Dendritic cell treated with granulocyte-macrophage colony-stimulating factor and Interleukin-4, amounts not matched to agents 40 ng/mL and 50 ng/mL, for 4 days (primary cell): ENCODE results near the gene CLEC4F.

Source experiments
- H3K27ac Mint-ChIP-seq: one replicate; pipeline ENCODE4 v1.8.0; 2022; ENCODE audit warnings: mild to moderate bottlenecking, mixed read lengths
- H3K27me3 Mint-ChIP-seq: one replicate; pipeline ENCODE4 v1.8.0; 2022; ENCODE audit warnings: mild to moderate bottlenecking, mixed read lengths
- H3K36me3 Mint-ChIP-seq: one replicate; pipeline ENCODE4 v1.8.0; 2022; ENCODE audit warnings: low read depth, mixed read lengths
- H3K4me1 Mint-ChIP-seq: one replicate; pipeline ENCODE4 v1.8.0; 2022; ENCODE audit warnings: low read depth, mixed read lengths
- H3K4me3 Mint-ChIP-seq: one replicate; pipeline ENCODE4 v1.8.0; 2022; ENCODE audit warnings: mild to moderate bottlenecking, moderate library complexity, mixed read lengths
- H3K9me3 Mint-ChIP-seq: one replicate; pipeline ENCODE4 v1.8.0; 2022; ENCODE audit warnings: mixed read lengths
- intact Hi-C: fragments of 100-400 bp; cut with micrococcal nuclease; formaldehyde crosslinking; loops from one replicate; pipeline ENCODE4 v1.15.0; 2022

CLEC4F gene

GRCh38 chr2:70820499-70820898 is at the start of gene CLEC4F:
Gene CLEC4F (minus strand): TSS chr2:70820599. CDS start chr2:70820523, 76 bp downstream.
- no peaks in the 10 kb centered on the region for H3K9me3 Mint-ChIP-seq
- no peaks in the 10 kb centered on the region for H3K36me3 Mint-ChIP-seq
- intact Hi-C loops: no loop called here
- peaks cover 17% of the 10 kb centered on the region for H3K27me3 Mint-ChIP-seq
- H3K4me3 Mint-ChIP-seq: no peak within 1 kb of the TSS
- H3K4me1 Mint-ChIP-seq: peaks cover 44% of the 10 kb centered on the region
- no peak within 1 kb of the TSS for H3K27ac Mint-ChIP-seq

GRCh38 chr2:70868970-70869369 is 48.6 kb upstream of the CLEC4F start:
- H3K36me3 Mint-ChIP-seq: no peaks in the 10 kb centered on the region
- no peaks in the 10 kb centered on the region for H3K9me3 Mint-ChIP-seq
- intact Hi-C loops: no loop called here
- peaks cover 7% of the 10 kb centered on the region for H3K4me1 Mint-ChIP-seq
- no peak overlapping the region for H3K4me3 Mint-ChIP-seq
- H3K27ac Mint-ChIP-seq: no peak overlapping the region
- H3K27me3 Mint-ChIP-seq: peaks cover 46% of the 10 kb centered on the region

- peak overlapping the region; percentile 44 for H3K4me3 Mint-ChIP-seq
- intact Hi-C loops: no loop called here
These were observed 41.6 kb upstream of the CLEC4F start for GRCh38 chr2:70861777-70862625.

GRCh38 chr2:70855667-70856066 is 35.3 kb upstream of the CLEC4F start:
- H3K36me3 Mint-ChIP-seq: no peaks in the 10 kb centered on the region
- no peaks in the 10 kb centered on the region for H3K9me3 Mint-ChIP-seq
- intact Hi-C loops: no loop called here
- H3K27me3 Mint-ChIP-seq: peaks cover 26% of the 10 kb centered on the region
- H3K27ac Mint-ChIP-seq: no peak overlapping the region
- no peak overlapping the region for H3K4me3 Mint-ChIP-seq
- peaks cover 48% of the 10 kb centered on the region for H3K4me1 Mint-ChIP-seq

More at GRCh38 chr2:70861777-70862625, 41.6 kb upstream of the CLEC4F start:
- H3K27me3 Mint-ChIP-seq: peaks cover 62% of the 10 kb centered on the region
- no peaks in the 10 kb centered on the region for H3K36me3 Mint-ChIP-seq
- no peaks in the 10 kb centered on the region for H3K9me3 Mint-ChIP-seq
- H3K4me1 Mint-ChIP-seq: peaks cover 14% of the 10 kb centered on the region
- H3K27ac Mint-ChIP-seq: peak overlapping the region; percentile 43

GRCh38 chr2:70854411-70854810 is 34.0 kb upstream of the CLEC4F start:
- intact Hi-C loops: loop anchor here (5.0 kb wide), 1 partner anchor 62 kb away; the partner anchor contains the start of gene FIGLA
- Mint-ChIP-seq H3K27ac (peak overlapping the region; percentile 81), H3K4me1 (peaks cover 61% of the 10 kb centered on the region), H3K4me3 (no peak overlapping the region), H3K9me3 (no peaks in the 10 kb centered on the region), H3K36me3 (no peaks in the 10 kb centered on the region), H3K27me3 (peaks cover 14% of the 10 kb centered on the region)

GRCh38 chr2:70852824-70853223 is 32.4 kb upstream of the CLEC4F start:
- Mint-ChIP-seq H3K27me3 (peaks cover 4% of the 10 kb centered on the region), H3K4me1 (peaks cover 71% of the 10 kb centered on the region), H3K27ac (peak overlapping the region; percentile 81)

GRCh38 chr2:70851704-70852103 is 31.3 kb upstream of the CLEC4F start:
- H3K36me3 Mint-ChIP-seq: no peaks in the 10 kb centered on the region
- H3K9me3 Mint-ChIP-seq: no peaks in the 10 kb centered on the region
- no peaks in the 10 kb centered on the region for H3K27me3 Mint-ChIP-seq
- no peak overlapping the region for H3K4me3 Mint-ChIP-seq
- intact Hi-C loops: loop anchor here (5.0 kb wide), 1 partner anchor 59 kb away; the partner anchor contains the start of gene FIGLA
- peak overlapping the region; percentile 81 for H3K27ac Mint-ChIP-seq
- peaks cover 71% of the 10 kb centered on the region for H3K4me1 Mint-ChIP-seq

More at GRCh38 chr2:70852824-70853223, 32.4 kb upstream of the CLEC4F start:
- Mint-ChIP-seq H3K36me3 (no peaks in the 10 kb centered on the region), H3K9me3 (no peaks in the 10 kb centered on the region), H3K4me3 (no peak overlapping the region)
- intact Hi-C loops: loop anchor here (5.0 kb wide), 1 partner anchor 61 kb away; the partner anchor contains the start of gene FIGLA

GRCh38 chr2:70850925-70851324 is 30.5 kb upstream of the CLEC4F start:
- Mint-ChIP-seq H3K4me3 (no peak overlapping the region), H3K36me3 (no peaks in the 10 kb centered on the region), H3K27me3 (no peaks in the 10 kb centered on the region), H3K4me1 (peaks cover 77% of the 10 kb centered on the region), H3K27ac (peak overlapping the region; percentile 81), H3K9me3 (no peaks in the 10 kb centered on the region)
- intact Hi-C loops: loop anchor here (5.0 kb wide), 1 partner anchor 59 kb away; the partner anchor contains the start of gene FIGLA

- H3K4me3 Mint-ChIP-seq: no peak overlapping the region
- peaks cover 20% of the 10 kb centered on the region for H3K27me3 Mint-ChIP-seq
- H3K4me1 Mint-ChIP-seq: peaks cover 39% of the 10 kb centered on the region
- intact Hi-C loops: no loop called here
- H3K36me3 Mint-ChIP-seq: no peaks in the 10 kb centered on the region
- no peak overlapping the region for H3K27ac Mint-ChIP-seq
- peaks cover 8% of the 10 kb centered on the region for H3K9me3 Mint-ChIP-seq
These were observed 22.0 kb upstream of the CLEC4F start for GRCh38 chr2:70842401-70842800.

GRCh38 chr2:70837980-70838925 is 17.9 kb upstream of the CLEC4F start:
- Mint-ChIP-seq H3K27me3 (peaks cover 15% of the 10 kb centered on the region), H3K27ac (peak overlapping the region; percentile 55), H3K9me3 (peaks cover 3% of the 10 kb centered on the region), H3K4me3 (no peak overlapping the region), H3K4me1 (peaks cover 65% of the 10 kb centered on the region), H3K36me3 (no peaks in the 10 kb centered on the region)
- intact Hi-C loops: no loop called here

GRCh38 chr2:70835643-70836042 is 15.2 kb upstream of the CLEC4F start, which contains the start of gene CD207:
Gene CD207 (minus strand): TSS chr2:70835816. CDS start chr2:70835776, 40 bp downstream.
- H3K36me3 Mint-ChIP-seq: no peaks in the 10 kb centered on the region
- intact Hi-C loops: no loop called here
- no peak within 1 kb of the TSS for H3K4me3 Mint-ChIP-seq
- H3K9me3 Mint-ChIP-seq: no peaks in the 10 kb centered on the region
- H3K27me3 Mint-ChIP-seq: peaks cover 9% of the 10 kb centered on the region
- peak within 1 kb of the TSS; percentile 49 for H3K27ac Mint-ChIP-seq
- peaks cover 82% of the 10 kb centered on the region for H3K4me1 Mint-ChIP-seq

- H3K27ac Mint-ChIP-seq: peak overlapping the region; percentile 49
- H3K36me3 Mint-ChIP-seq: no peaks in the 10 kb centered on the region
- peaks cover 14% of the 10 kb centered on the region for H3K27me3 Mint-ChIP-seq
- peaks cover 87% of the 10 kb centered on the region for H3K4me1 Mint-ChIP-seq
- intact Hi-C loops: loop anchor here (5.0 kb wide), 1 partner anchor 43 kb away; the partner anchor contains the start of gene FIGLA
- no peak overlapping the region for H3K4me3 Mint-ChIP-seq
- H3K9me3 Mint-ChIP-seq: no peaks in the 10 kb centered on the region
These were observed 14.5 kb upstream of the CLEC4F start for GRCh38 chr2:70834881-70835280.

- H3K27me3 Mint-ChIP-seq: peaks cover 16% of the 10 kb centered on the region
- H3K4me1 Mint-ChIP-seq: peaks cover 89% of the 10 kb centered on the region
- H3K4me3 Mint-ChIP-seq: no peak overlapping the region
- no peak overlapping the region for H3K27ac Mint-ChIP-seq
- intact Hi-C loops: loop anchor here (5.0 kb wide), 1 partner anchor 42 kb away; the partner anchor contains the start of gene FIGLA
- H3K9me3 Mint-ChIP-seq: no peaks in the 10 kb centered on the region
- no peaks in the 10 kb centered on the region for H3K36me3 Mint-ChIP-seq
These were observed 13.7 kb upstream of the CLEC4F start for GRCh38 chr2:70834106-70834505.
